RKO (cell line): ENCODE data around the gene PKHD1.
"Not testable (repeated sequence)": the region's sequence is repeated elsewhere in the genome, so short reads cannot be mapped to it uniquely, and the experiment has no call there.

Source experiments
- DNase-seq: peaks from one replicate; pipeline ENCODE4 v3.0.0-alpha.2; 2016; ENCODE audit warnings: low spot score

Gene PKHD1

GRCh38 chr6:51929934-51930574, 157.4 kb downstream of the PKHD1 start:
- no peak for DNase-seq

- DNase-seq: no peak
Observed at GRCh38 chr6:51928320-51928719, 159.1 kb downstream of the PKHD1 start.

- no peak for DNase-seq
Observed at GRCh38 chr6:51927450-51927849, 160.0 kb downstream of the PKHD1 start.

- no peak for DNase-seq
Observed at GRCh38 chr6:51926125-51926524, 161.3 kb downstream of the PKHD1 start.

- DNase-seq: not testable (repeated sequence)
Observed at GRCh38 chr6:51922479-51922878, 164.9 kb downstream of the PKHD1 start.

GRCh38 chr6:51918347-51918746, 169.1 kb downstream of the PKHD1 start:
- not testable (repeated sequence) for DNase-seq

GRCh38 chr6:51915098-51915497, 172.3 kb downstream of the PKHD1 start:
- no peak for DNase-seq

- no peak for DNase-seq
Observed at GRCh38 chr6:51913265-51913664, 174.1 kb downstream of the PKHD1 start.

- DNase-seq: no peak
Observed at GRCh38 chr6:51910851-51911250, 176.6 kb downstream of the PKHD1 start.

- no peak for DNase-seq
Observed at GRCh38 chr6:51908243-51908642, 179.2 kb downstream of the PKHD1 start.

GRCh38 chr6:51901766-51902764, 185.3 kb downstream of the PKHD1 start:
- DNase-seq: no peak

GRCh38 chr6:51893366-51893765, 194.0 kb downstream of the PKHD1 start:
- no peak for DNase-seq

GRCh38 chr6:51892750-51893149, 194.7 kb downstream of the PKHD1 start:
- no peak for DNase-seq

- no peak for DNase-seq
Observed at GRCh38 chr6:51892339-51892738, 195.1 kb downstream of the PKHD1 start.

- no peak for DNase-seq
Observed at GRCh38 chr6:51891784-51892183, 195.6 kb downstream of the PKHD1 start.

GRCh38 chr6:51887859-51888258, 199.6 kb downstream of the PKHD1 start:
- DNase-seq: no peak

GRCh38 chr6:51885957-51886356, 201.5 kb downstream of the PKHD1 start:
- DNase-seq: no peak

GRCh38 chr6:51868591-51869355, 218.6 kb downstream of the PKHD1 start:
- DNase-seq: no peak

- no peak for DNase-seq
Observed at GRCh38 chr6:51866867-51867266, 220.5 kb downstream of the PKHD1 start.

GRCh38 chr6:51865996-51866395, 221.4 kb downstream of the PKHD1 start:
- no peak for DNase-seq

GRCh38 chr6:51865176-51865575, 222.2 kb downstream of the PKHD1 start:
- no peak for DNase-seq

- no peak for DNase-seq
Observed at GRCh38 chr6:51857134-51857533, 230.3 kb downstream of the PKHD1 start.
